ENCODE measurements around the gene SLCO2A1. TPM values are rescaled to one million over a fixed set of nuclear protein-coding genes. Genes with fewer than 3 reads are reported as not detected.

The SLCO2A1 gene
- total and polyA plus RNA-seq, 2 of the 4 experiments (the other 2 are of a cell fraction): under 0.01 to 1.5 TPM

- intact Hi-C loops (cut with micrococcal nuclease): no loop called here
- no peak overlapping the region for H2BK5ac ChIP-seq (ENCODE audit: low read depth, low read length, poor library complexity, severe bottlenecking)
- H3K4me1 ChIP-seq (ENCODE audit: control insufficient read depth, insufficient read depth, low read length): peaks cover 11% of the 10 kb centered on the region
- no peak overlapping the region for H2BK20ac ChIP-seq (ENCODE audit: low read depth, low read length)
- no peaks in the 10 kb centered on the region; the same call in 1 of the 2 replicates for H3K9me1 ChIP-seq (ENCODE audit: insufficient read depth, low read length)
- POLR2A ChIA-PET (ENCODE audit: unreplicated experiment): no interaction called here
- no peak overlapping the region for H3K4me3 ChIP-seq (ENCODE audit: insufficient read depth, low read depth, low read length)
- H3K36me3 ChIP-seq (ENCODE audit: control insufficient read depth, insufficient read depth, low read length): no peaks in the 10 kb centered on the region
- H4K91ac ChIP-seq (ENCODE audit: insufficient read depth, low read depth, low read length): no peak overlapping the region
- BruUV-seq (replicated peaks): no TSS peak
- dilution Hi-C loops (cut with HindIII; ENCODE audit: low sequenced_read_pairs, unreplicated experiment): no loop called here
- no peak overlapping the region for H2BK120ac ChIP-seq (ENCODE audit: low read depth, low read length)
- H3K4ac ChIP-seq (ENCODE audit: low read depth, low read length): no peak overlapping the region
- H2AK9ac ChIP-seq (replicated peaks; ENCODE audit: low read depth, low read length, poor library complexity): no peak overlapping the region
- H3K14ac ChIP-seq (replicated peaks; ENCODE audit: low read depth, low read length): no peak overlapping the region
- no peak overlapping the region for H4K5ac ChIP-seq (ENCODE audit: low read depth, low read length)
- H4K20me1 ChIP-seq (ENCODE audit: insufficient read depth, low read length): no peaks in the 10 kb centered on the region
- H3K9me3 ChIP-seq (ENCODE audit: control insufficient read depth, insufficient read depth, low read length): no peaks in the 10 kb centered on the region
- no peak overlapping the region for H3K23ac ChIP-seq (ENCODE audit: low read depth, low read length)
- 100% methylated on average over 1 of the region's 9 CpGs; no CpG with 5 or more reads in 1 of the 2 experiments for WGBS, 2 experiments (ENCODE audit: extremely low coverage in 2 of 2, insufficient read length in 1 of 2)
- H2AFZ ChIP-seq (replicated peaks; ENCODE audit: low read length, poor library complexity): no peak overlapping the region
- H3K18ac ChIP-seq (ENCODE audit: low read depth, low read length): no peak overlapping the region
- H2AK5ac ChIP-seq (ENCODE audit: low read depth, low read length): no peak overlapping the region
- no peak for ATAC-seq (ENCODE audit: low read depth)
- no peak overlapping the region for H3K4me2 ChIP-seq (ENCODE audit: low read depth, low read length)
- H3K56ac ChIP-seq (ENCODE audit: extremely low read depth, insufficient read depth, low read length): no peak overlapping the region
- DNase-seq: no peak
- H3K79me1 ChIP-seq (ENCODE audit: low read depth in 1 of 2, low read length in 2 of 2): no peaks in the 10 kb centered on the region
- in situ Hi-C loops (cut with MboI; ENCODE audit: low sequenced_read_pairs): no loop called here
- CTCF ChIA-PET: no interaction called here
- H3K27ac ChIP-seq (ENCODE audit: insufficient read depth, low read length): no peak overlapping the region
- H4K8ac ChIP-seq (ENCODE audit: low read depth in 2 of 2, low read length in 2 of 2): no peak overlapping the region
- no peak for TF ChIP-seq POLR2A (IDR thresholded peaks at IDR 0.05; ENCODE audit: low read depth, low read length)
- H3K27me3 ChIP-seq (ENCODE audit: control insufficient read depth, insufficient read depth, low read length): no peaks in the 10 kb centered on the region; the same call in 1 of the 2 replicates
- no peak overlapping the region for H3K9ac ChIP-seq (ENCODE audit: low read depth, low read length)
- H2BK15ac ChIP-seq (ENCODE audit: low read depth, low read length): no peak overlapping the region
These were observed 45.3 kb upstream of the SLCO2A1 start for GRCh38 chr3:134074790-134075567.
